HG02759 (cell line): ENCODE data around the gene ADD3.

ENCODE experiments used
- ATAC-seq: cut with Tn5 transposase; IDR thresholded peaks from one replicate; pipeline ENCODE4 v1.9.1; 2021; ENCODE audit warnings: mild to moderate bottlenecking, moderate library complexity; ENCODE audit not compliant: unreplicated experiment

The ADD3 gene, protein sequence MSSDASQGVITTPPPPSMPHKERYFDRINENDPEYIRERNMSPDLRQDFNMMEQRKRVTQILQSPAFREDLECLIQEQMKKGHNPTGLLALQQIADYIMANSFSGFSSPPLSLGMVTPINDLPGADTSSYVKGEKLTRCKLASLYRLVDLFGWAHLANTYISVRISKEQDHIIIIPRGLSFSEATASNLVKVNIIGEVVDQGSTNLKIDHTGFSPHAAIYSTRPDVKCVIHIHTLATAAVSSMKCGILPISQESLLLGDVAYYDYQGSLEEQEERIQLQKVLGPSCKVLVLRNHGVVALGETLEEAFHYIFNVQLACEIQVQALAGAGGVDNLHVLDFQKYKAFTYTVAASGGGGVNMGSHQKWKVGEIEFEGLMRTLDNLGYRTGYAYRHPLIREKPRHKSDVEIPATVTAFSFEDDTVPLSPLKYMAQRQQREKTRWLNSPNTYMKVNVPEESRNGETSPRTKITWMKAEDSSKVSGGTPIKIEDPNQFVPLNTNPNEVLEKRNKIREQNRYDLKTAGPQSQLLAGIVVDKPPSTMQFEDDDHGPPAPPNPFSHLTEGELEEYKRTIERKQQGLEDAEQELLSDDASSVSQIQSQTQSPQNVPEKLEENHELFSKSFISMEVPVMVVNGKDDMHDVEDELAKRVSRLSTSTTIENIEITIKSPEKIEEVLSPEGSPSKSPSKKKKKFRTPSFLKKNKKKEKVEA

GRCh38 chr10:110007701-110008517 lies at the start of gene ADD3:
Gene ADD3 (plus strand): TSS chr10:110007984. CDS start chr10:110100654, 92,670 bp downstream.
- peak; percentile 59 for ATAC-seq

GRCh38 chr10:109958059-109958458 lies 49.7 kb upstream of the ADD3 start:
- no peak for ATAC-seq

DNA sequence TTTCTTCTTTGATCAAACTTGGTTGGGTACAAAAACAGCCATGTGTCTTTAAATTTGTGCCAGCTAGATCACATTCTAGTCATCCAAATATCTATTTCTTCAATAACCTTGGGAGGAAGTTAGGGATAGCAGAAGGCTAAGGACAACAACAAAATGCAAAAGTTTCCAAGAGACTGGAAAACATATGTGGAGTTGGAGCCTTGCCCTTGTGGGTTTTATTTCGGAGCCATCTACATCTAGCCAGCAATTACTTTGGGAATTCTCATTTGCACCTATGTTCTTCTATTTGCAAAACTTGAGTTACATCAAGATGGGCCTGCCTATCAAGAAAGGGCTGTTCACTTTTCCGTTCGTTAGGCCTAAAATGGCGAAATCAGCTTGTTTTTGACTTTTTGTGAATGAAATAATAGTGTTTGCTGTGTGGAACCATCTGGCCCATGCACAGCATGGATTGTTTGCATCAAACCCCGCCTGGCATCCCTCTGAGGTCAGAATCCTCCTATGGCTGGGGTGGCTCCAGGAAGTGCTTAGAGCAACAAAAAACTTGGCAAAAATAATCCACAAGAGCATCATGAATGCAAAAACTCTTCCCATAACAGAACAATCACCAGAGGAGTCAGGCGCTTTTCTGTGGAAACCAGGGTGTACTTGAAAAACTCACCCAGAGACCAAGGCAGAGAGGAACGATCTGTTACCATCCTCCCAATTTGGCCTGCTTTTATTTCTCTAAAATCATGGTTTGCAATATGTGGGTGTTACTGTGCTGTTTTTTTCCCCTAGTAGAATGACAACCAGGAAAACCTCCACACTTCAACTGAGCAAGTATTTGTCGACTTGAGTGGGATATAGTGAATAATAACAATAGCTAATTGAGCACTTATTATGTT lies 48.3 kb upstream of the ADD3 start:
- ATAC-seq, result no peak

GRCh38 chr10:109960682-109961081 lies 47.1 kb upstream of the ADD3 start:
- no peak for ATAC-seq

- no peak for ATAC-seq
These were observed 46.4 kb upstream of the ADD3 start for GRCh38 chr10:109961174-109962001.

DNA sequence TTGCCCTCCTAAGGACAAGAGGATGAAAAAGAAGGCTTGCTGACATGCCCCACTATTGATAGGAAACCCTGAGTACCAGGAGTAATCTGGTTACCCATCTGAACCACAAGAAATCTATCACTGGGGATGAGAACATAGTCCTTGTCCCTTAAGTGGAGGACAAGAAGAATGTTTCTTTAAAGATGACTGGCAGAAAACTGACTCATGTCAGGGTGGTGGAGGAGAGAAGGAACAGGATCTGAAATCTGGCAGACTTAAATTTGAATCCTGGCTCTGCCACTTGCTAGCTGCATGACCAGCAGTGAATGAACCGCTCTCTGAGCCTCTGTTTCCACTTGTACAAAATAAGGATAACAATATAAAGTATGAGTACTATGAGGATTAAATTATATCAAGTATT lies 45.5 kb upstream of the ADD3 start:
- no peak for ATAC-seq

- no peak for ATAC-seq
These were observed 44.3 kb upstream of the ADD3 start for GRCh38 chr10:109963439-109963838.

- ATAC-seq, result no peak
These were observed 43.5 kb upstream of the ADD3 start for GRCh38 chr10:109964318-109964717.

GRCh38 chr10:109966961-109967738 lies 40.6 kb upstream of the ADD3 start:
- no peak for ATAC-seq

DNA sequence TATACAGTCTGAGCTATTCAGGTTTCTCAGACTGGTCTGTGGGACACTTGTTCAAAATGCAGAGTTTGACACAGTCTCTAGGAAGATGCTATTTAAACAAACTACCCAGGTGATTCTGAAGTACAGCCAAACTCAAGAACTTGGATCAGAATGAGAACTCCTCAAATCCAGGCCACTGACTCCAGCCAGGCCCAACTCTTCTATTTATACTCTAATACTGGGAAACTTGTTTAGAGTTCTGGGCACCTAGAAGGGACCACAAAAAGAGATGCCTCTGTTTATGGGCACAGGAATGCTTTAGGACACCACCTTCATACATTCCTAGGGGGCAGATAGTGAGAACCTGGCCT lies 40.1 kb upstream of the ADD3 start:
- no peak for ATAC-seq

- ATAC-seq, result no peak
These were observed 38.6 kb upstream of the ADD3 start for GRCh38 chr10:109968953-109969759.

DNA sequence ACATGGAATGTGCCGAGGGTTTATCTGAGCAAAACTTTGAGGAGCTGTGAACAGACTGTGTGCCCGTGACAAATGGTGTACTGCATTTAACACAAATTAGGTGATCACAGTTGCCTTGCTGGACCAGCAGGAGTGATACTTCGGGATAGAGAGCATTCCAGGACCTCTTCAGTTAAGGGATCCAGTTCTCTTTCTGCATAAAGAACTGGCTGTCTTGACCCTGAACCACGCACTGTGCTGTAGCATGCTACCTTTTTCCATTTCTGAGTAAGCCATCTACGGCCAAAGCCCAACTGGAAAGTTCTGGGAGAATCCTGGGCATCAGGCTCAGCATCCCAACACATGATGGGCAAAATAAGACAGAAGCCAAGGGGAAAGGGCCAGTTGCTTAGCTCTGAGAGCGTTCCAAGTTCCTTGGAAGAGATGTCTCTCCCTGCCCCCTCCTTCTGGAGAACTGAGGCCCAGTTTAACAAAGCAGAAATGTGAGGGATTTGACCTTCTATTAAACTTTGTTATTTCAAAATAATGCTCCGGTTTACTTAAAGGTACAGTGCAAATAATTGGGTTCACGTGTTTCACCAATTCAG lies 37.9 kb upstream of the ADD3 start:
- no peak for ATAC-seq

GRCh38 chr10:109971634-109972033 lies 36.1 kb upstream of the ADD3 start:
- no peak for ATAC-seq

DNA sequence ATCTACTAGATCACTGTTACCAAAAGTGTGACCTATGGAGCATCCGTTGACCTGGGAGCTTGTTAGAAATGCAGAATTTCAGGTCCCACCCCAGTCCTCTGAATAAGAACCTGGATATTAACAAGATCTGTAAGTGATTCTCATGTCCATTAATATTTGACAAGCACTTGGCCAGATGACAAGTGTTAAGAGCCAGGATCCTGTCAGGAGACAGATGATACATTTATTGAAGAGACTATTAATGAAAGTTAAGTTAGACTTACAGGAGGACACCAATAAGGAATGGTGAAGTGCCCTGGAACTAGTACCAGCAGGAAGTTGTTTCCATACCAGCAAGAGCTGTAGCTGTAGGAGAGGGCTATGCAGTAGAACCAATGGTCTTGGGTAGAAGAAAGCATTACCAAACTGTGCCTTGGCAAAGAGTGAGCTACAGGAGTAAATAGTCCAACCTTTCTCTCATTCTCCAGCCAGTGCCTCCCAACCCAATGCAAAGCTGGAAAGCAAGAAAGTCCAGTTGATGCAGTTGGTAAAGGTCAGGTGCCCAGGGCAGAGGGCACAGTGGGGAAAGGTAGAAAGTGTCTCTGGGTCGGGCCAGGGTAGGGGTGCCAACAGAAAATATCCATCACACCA lies 35.3 kb upstream of the ADD3 start:
- ATAC-seq, result no peak

- ATAC-seq, result no peak
These were observed 34.4 kb upstream of the ADD3 start for GRCh38 chr10:109973326-109973829.

DNA sequence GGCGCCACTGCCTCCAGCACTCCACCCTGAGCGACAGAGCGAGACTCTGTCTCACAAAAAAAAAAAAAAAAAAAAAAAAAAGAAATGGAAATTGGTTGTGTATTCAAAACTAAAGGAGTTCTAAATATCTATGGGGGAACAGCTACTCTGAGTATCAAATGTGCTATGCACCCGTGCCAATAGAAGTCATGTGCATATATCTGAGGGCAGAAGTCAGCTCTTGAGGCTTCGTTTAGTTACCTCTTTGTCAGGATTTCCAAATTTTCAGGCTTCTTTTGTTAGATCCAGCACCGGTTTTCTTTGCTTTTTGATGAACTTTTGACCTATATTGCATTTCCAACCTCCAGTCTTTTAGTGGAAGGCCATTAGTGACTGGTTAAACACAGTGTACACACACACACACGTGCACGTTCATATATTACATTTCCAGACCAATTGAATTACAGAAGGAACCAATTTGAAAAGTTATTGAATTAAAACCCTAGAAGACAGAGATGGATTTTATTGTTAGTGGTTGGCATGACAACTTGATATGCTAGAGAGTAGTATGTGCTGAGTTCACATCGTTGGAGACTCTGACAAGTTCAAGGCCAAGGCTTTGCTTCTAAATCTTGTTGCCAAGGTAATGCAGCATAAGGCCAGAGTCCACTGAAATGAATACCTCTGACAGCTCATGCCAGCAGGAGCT lies 33.1 kb upstream of the ADD3 start:
- ATAC-seq, result no peak
